PFSK-1 (cell line): ENCODE measurements around the gene NF2.

Experiments used
- FOXP2 ChIP-seq: optimal IDR thresholded peaks from 2 replicates; pipeline ENCODE3; 2011; ENCODE audit warnings: borderline replicate concordance, control low read depth, inconsistent platforms; ENCODE audit not compliant: insufficient read depth; ENCODE audit errors: extremely low read length, extremely low read depth
- POLR2AphosphoS5 ChIP-seq: IDR thresholded peaks from 2 replicates; pipeline ENCODE4 v1.6.1; 2012; ENCODE audit warnings: low read depth, mild to moderate bottlenecking, control low read depth, low read length, moderate library complexity
- TAF1 ChIP-seq: IDR thresholded peaks from 2 replicates; pipeline ENCODE4 v1.6.1; 2012; ENCODE audit warnings: low read length, control low read depth, borderline replicate concordance; ENCODE audit not compliant: insufficient read depth
- TF ChIP-seq, protein P1 (sequence below), 2 experiments: IDR thresholded peaks; 2 replicates each; pipeline versions ENCODE4 v1.6.1 to v1.8.0; 2011 to 2012; ENCODE audit warnings: low read depth in 2 of 2, low read length in 2 of 2, control low read depth in 1 of 2, inconsistent platforms in 1 of 2, mild to moderate bottlenecking in 1 of 2, moderate library complexity in 1 of 2; ENCODE audit not compliant: insufficient read depth in 1 of 2

DNA sequence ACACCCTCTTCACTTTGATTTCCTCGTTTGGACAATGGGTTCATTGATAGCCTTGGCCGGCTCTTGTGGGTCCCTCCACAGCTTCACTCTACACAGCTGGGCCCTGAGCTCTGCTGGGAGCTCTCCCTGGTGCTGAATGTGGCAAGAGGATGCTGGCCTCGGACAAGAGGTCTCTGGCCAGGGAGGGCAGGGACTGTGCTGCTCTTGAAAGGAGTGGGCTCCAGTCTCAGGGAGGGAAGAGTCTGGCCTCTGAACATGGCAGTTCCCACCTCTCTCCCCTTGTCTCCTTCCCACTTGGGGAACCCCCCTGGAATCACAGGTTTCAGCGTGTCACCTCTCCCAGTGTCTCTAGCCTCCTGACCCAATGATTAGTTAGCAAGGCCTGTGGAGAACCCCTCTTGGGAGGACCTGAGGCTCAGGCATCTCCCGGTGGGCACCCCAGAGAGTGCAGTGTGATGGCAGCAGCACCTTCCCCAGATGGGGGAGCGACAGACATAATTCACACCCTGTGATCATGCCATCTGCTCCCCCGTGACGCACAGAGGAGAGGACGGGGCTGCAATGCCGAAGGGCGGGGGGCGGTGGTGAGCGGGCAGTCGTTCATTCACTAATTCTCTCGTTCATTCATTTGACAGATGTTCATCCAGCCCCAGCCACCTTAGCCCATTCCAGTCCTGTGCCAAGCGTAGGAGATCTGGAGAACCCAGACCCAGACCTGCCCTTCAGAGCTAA, 113.5 kb downstream of the NF2 start:
- TF ChIP-seq POLR2AphosphoS5 (no peak), TAF1 (no peak), FOXP2 (no peak)
- TF ChIP-seq, protein P1, sequence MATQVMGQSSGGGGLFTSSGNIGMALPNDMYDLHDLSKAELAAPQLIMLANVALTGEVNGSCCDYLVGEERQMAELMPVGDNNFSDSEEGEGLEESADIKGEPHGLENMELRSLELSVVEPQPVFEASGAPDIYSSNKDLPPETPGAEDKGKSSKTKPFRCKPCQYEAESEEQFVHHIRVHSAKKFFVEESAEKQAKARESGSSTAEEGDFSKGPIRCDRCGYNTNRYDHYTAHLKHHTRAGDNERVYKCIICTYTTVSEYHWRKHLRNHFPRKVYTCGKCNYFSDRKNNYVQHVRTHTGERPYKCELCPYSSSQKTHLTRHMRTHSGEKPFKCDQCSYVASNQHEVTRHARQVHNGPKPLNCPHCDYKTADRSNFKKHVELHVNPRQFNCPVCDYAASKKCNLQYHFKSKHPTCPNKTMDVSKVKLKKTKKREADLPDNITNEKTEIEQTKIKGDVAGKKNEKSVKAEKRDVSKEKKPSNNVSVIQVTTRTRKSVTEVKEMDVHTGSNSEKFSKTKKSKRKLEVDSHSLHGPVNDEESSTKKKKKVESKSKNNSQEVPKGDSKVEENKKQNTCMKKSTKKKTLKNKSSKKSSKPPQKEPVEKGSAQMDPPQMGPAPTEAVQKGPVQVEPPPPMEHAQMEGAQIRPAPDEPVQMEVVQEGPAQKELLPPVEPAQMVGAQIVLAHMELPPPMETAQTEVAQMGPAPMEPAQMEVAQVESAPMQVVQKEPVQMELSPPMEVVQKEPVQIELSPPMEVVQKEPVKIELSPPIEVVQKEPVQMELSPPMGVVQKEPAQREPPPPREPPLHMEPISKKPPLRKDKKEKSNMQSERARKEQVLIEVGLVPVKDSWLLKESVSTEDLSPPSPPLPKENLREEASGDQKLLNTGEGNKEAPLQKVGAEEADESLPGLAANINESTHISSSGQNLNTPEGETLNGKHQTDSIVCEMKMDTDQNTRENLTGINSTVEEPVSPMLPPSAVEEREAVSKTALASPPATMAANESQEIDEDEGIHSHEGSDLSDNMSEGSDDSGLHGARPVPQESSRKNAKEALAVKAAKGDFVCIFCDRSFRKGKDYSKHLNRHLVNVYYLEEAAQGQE (IDR thresholded peaks at IDR 0.05; ENCODE audit: insufficient read depth in 1 of 2, low read depth in 2 of 2, low read length in 2 of 2): peak; percentile 97 to 98
